ENCODE results near the gene RAB3D.
A peak's percentile ranks its signal among the peaks of the same experiment; 100 is the strongest.

DNA sequence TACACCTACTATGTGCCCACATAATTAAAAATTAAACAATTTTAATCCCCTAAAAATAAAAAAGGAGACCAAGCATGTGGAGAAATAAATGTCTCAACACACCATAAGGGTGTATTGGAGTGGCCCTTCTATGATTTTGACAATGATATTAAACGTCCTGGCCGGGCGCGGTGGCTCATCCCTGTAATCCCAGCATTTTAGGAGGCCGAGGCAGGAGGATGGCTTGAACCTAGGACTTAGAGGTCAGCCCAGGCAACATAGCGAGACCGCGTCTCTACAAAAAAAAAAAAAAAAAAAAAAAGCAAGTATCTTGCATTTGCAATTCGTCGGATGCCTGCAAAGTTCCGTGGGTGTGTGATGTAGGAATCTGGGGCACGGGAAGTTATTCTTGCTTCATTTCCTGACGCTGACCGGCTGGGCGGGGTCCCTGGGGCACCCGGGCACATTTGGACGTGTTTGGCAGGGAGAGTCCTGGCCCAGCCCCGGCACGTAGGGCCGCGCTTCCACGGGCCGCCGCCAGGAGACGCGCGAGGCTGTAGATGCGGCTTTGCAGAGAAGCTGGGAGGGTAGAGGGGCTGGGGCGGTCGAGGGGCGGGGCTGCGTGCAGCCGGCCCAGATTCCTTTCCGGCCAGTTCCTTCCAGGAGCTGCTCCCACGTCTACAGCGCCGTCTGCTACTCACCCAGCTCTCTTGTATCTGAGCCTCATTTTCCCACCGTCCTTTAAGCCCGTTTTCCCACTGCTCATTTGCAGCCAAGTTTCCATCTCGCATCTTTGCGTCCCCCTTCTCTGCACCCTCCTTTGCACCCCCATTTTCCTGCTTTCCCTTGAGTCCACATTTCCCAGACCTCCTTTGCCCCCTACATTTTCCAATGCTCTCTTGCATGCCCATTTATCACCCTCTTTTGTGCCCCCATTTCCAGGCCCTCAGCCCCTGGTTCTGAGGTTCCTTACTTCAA lies 45.7 kb downstream of the RAB3D start:
- TF ChIP-seq POLR2A (IDR thresholded peaks at IDR 0.05): no peak
- TF ChIP-seq, protein P1, sequence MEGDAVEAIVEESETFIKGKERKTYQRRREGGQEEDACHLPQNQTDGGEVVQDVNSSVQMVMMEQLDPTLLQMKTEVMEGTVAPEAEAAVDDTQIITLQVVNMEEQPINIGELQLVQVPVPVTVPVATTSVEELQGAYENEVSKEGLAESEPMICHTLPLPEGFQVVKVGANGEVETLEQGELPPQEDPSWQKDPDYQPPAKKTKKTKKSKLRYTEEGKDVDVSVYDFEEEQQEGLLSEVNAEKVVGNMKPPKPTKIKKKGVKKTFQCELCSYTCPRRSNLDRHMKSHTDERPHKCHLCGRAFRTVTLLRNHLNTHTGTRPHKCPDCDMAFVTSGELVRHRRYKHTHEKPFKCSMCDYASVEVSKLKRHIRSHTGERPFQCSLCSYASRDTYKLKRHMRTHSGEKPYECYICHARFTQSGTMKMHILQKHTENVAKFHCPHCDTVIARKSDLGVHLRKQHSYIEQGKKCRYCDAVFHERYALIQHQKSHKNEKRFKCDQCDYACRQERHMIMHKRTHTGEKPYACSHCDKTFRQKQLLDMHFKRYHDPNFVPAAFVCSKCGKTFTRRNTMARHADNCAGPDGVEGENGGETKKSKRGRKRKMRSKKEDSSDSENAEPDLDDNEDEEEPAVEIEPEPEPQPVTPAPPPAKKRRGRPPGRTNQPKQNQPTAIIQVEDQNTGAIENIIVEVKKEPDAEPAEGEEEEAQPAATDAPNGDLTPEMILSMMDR (IDR thresholded peaks at IDR 0.05): peak; percentile 96 to 99 (median 98)

All from right lobe of liver (tissue), 4 donors.